ENCODE results near the gene SUN3. TPM values are rescaled to one million over a fixed set of nuclear protein-coding genes. Genes with fewer than 3 reads are reported as not detected.

The SUN3 gene
- total and polyA plus RNA-seq, 10 of the 15 experiments (the other 5 are each of a cell fraction or from before 2014, with no cell fraction given) = 0.29 to 0.48 TPM; not detected in 8

GRCh38 chr7:48011951-48012350, 17.0 kb downstream of the SUN3 start:
- H3K9ac ChIP-seq (ENCODE audit: control insufficient read depth, insufficient read depth, low read length) = no peak overlapping the region
- BruUV-seq (replicated peaks) = no TSS peak

GRCh38 chr7:48011323-48011722, 17.6 kb downstream of the SUN3 start:
- BruUV-seq (replicated peaks) = no TSS peak
- in situ Hi-C loops (cut with MboI) (no loop called here), intact Hi-C loops (cut with micrococcal nuclease; ENCODE audit: unreplicated experiment) (no loop called here)
- no peak overlapping the region for H2AFZ ChIP-seq (ENCODE audit: control insufficient read depth, low read depth, low read length)
- H3K4me3 ChIP-seq = no peak overlapping the region
- H3K36me3 ChIP-seq (ENCODE audit: control insufficient read depth in 2 of 2, insufficient read depth in 2 of 2, low read length in 1 of 2) = no peaks in the 10 kb centered on the region
- no peak for FAIRE-seq
- 2% methylated on average over 2 of the region's 2 CpGs for WGBS (ENCODE audit: insufficient coverage, insufficient replicate concordance, low lambda C conversion rate, missing lambda C conversion rate)
- ATAC-seq = no peak
- peaks cover 0 to 1% of the 10 kb centered on the region in 2 experiments; a peak in 1 of 4 replicates for H3K27me3 ChIP-seq (replicated peaks in 1 of 2; ENCODE audit: control insufficient read depth in 2 of 2, insufficient read depth in 2 of 2, low read length in 1 of 2)
- SMC1A ChIA-PET (ENCODE audit: uncharacterized antibody, unreplicated experiment) = interaction anchor here (1.0 kb wide), 1 partner anchor 74 kb away, joined by 3 read pairs; no protein-coding TSS in a partner anchor
- H3K9ac ChIP-seq (ENCODE audit: control insufficient read depth, insufficient read depth, low read length) = no peak overlapping the region
- POLR2A ChIA-PET = no interaction called here
- H3K27ac ChIP-seq (ENCODE audit: control insufficient read depth, insufficient read depth) = no peak overlapping the region
- CTCF ChIA-PET = no interaction called here
- H3K9me3 ChIP-seq (replicated peaks; ENCODE audit: control insufficient read depth, insufficient read depth, low read length) = no peaks in the 10 kb centered on the region
- no peaks in the 10 kb centered on the region for H3K79me2 ChIP-seq (ENCODE audit: control insufficient read depth, insufficient read depth, low read length)
- TF ChIP-seq RELB (IDR thresholded peaks at IDR 0.05; ENCODE audit: low read depth) (peak; percentile 20; the same call in 1 of the 2 replicates), JUNB (IDR thresholded peaks at IDR 0.05) (0 out of 2 replicates have a peak, but pooled peaks have one; percentile 21), POLR2AphosphoS2 (IDR thresholded peaks at IDR 0.05; ENCODE audit: low read depth, low read length) (no peak), CREB1 (IDR thresholded peaks at IDR 0.05; ENCODE audit: low read depth) (peak; percentile 37; the same call in 1 of the 2 replicates)
- RAD21 ChIA-PET (ENCODE audit: unreplicated experiment) = no interaction called here
- no peak for DNase-seq (ENCODE audit: low read depth, low spot score)
- no peaks in the 10 kb centered on the region for H4K20me1 ChIP-seq (ENCODE audit: control insufficient read depth, insufficient read depth)
- H3K4me1 ChIP-seq (ENCODE audit: control insufficient read depth, insufficient read depth, low read length) = peaks cover 16% of the 10 kb centered on the region
- no peak overlapping the region for H3K4me2 ChIP-seq (ENCODE audit: control insufficient read depth, insufficient read depth)

More at GRCh38 chr7:48011951-48012350, 17.0 kb downstream of the SUN3 start:
- ChIA-PET CTCF (no interaction called here), SMC1A (ENCODE audit: uncharacterized antibody, unreplicated experiment) (interaction anchor here (1.0 to 1.3 kb wide), 2 partner anchors 73 to 96 kb away, joined by 3 read pairs; no protein-coding TSS in a partner anchor), POLR2A (no interaction called here), RAD21 (ENCODE audit: unreplicated experiment) (no interaction called here)
- FAIRE-seq (no peak), ATAC-seq (no peak), DNase-seq (ENCODE audit: low read depth, low spot score) (no peak)
- Histone ChIP-seq H3K79me2 (ENCODE audit: control insufficient read depth, insufficient read depth, low read length) (no peaks in the 10 kb centered on the region), H3K27me3 (replicated peaks in 1 of 2; ENCODE audit: control insufficient read depth in 2 of 2, insufficient read depth in 2 of 2, low read length in 1 of 2) (peaks cover 0 to 1% of the 10 kb centered on the region in 2 experiments; a peak in 1 of 4 replicates), H3K4me1 (ENCODE audit: control insufficient read depth, insufficient read depth, low read length) (peaks cover 12% of the 10 kb centered on the region), H3K36me3 (ENCODE audit: control insufficient read depth in 2 of 2, insufficient read depth in 2 of 2, low read length in 1 of 2) (no peaks in the 10 kb centered on the region), H3K9me3 (replicated peaks; ENCODE audit: control insufficient read depth, insufficient read depth, low read length) (no peaks in the 10 kb centered on the region), H3K4me3 (no peak overlapping the region), H3K4me2 (ENCODE audit: control insufficient read depth, insufficient read depth) (no peak overlapping the region), H3K27ac (ENCODE audit: control insufficient read depth, insufficient read depth) (no peak overlapping the region), H4K20me1 (ENCODE audit: control insufficient read depth, insufficient read depth) (no peaks in the 10 kb centered on the region), H2AFZ (ENCODE audit: control insufficient read depth, low read depth, low read length) (no peak overlapping the region)
- TF ChIP-seq ZNF274 (IDR thresholded peaks at IDR 0.05; ENCODE audit: insufficient read depth, insufficient read length) = no peak
- WGBS (ENCODE audit: insufficient coverage, insufficient replicate concordance, low lambda C conversion rate, missing lambda C conversion rate) = 91% methylated on average over 3 of the region's 3 CpGs
- intact Hi-C loops (cut with micrococcal nuclease; ENCODE audit: unreplicated experiment) = no loop called here
- in situ Hi-C loops (cut with MboI) = no loop called here

Data from GM12878 (cell line).